Tibial artery (tissue), 4 donors: ENCODE data around the gene ARID5A.

ENCODE experiments used
- DNase-seq, 2 donors: peaks; one replicate each; pipeline ENCODE4 v3.0.0-alpha.2; 2019
- H3K27ac ChIP-seq, 2 donors: fragments of 200-600 bp; sonication (generic) in 1 of 2; 1 replicate in 1 of 2; 2 replicates in 1 of 2; pipeline ENCODE4 v1.5.1; 2018 to 2019; ENCODE audit warnings: mild to moderate bottlenecking in 1 of 2
- H3K27me3 ChIP-seq, 2 donors: fragments of 200-600 bp; sonication (generic) in 1 of 2; one replicate each; pipeline versions ENCODE4 v1.5.1 to v1.6.0; 2016 to 2019
- H3K36me3 ChIP-seq, 3 donors: fragments of 200-600 bp; sonication (generic) in 2 of 3; one replicate each; pipeline ENCODE4 v1.5.1; 2016 to 2019; ENCODE audit warnings: mild to moderate bottlenecking in 2 of 3
- H3K4me1 ChIP-seq, 4 donors: fragments of 200-600 bp; sonication (generic) in 2 of 4; 1 replicate in 3 of 4; 2 replicates in 1 of 4; pipeline ENCODE4 v1.5.1; 2016 to 2019
- H3K4me3 ChIP-seq, 2 donors: fragments of 200-600 bp; sonication (generic) in 1 of 2; 1 replicate in 1 of 2; 2 replicates in 1 of 2; pipeline ENCODE4 v1.5.1; 2018 to 2019; ENCODE audit warnings: mild to moderate bottlenecking in 2 of 2
- H3K9me3 ChIP-seq, 3 donors: fragments of 200-600 bp; sonication (generic) in 1 of 3; one replicate each; pipeline ENCODE4 v1.5.1; 2016 to 2019
- CTCF ChIP-seq, 2 experiments: fragments of 200-600 bp in 1 of 2; fragments of 450-650 bp in 1 of 2; IDR thresholded peaks; one replicate each; pipeline ENCODE4 v1.5.1; 2017 to 2019; ENCODE audit warnings: antibody characterized with exemption in 2 of 2, mild to moderate bottlenecking in 1 of 2, moderate library complexity in 1 of 2
- intact Hi-C: fragments of 100-400 bp; cut with DNase I; formaldehyde crosslinking; loops from one replicate; pipeline ENCODE4 v1.15.0; 2023; ENCODE audit warnings: low total_unique reads

The ARID5A gene

GRCh38 chr2:96512341-96512740 is 24.2 kb upstream of the ARID5A start:
- H3K27ac ChIP-seq: no peak overlapping the region
- peak in 1 of 2 donors; percentile 51 for DNase-seq
- intact Hi-C loops: loop anchor here (10.0 kb wide), 1 partner anchor 488 kb away; no protein-coding TSS in a partner anchor
- peaks cover 0 to 20% (median 16%) of the 10 kb centered on the region in 4 donors for H3K4me1 ChIP-seq
- no peaks in the 10 kb centered on the region for H3K27me3 ChIP-seq
- no peaks in the 10 kb centered on the region for H3K36me3 ChIP-seq
- no peak overlapping the region for H3K4me3 ChIP-seq
- no peaks in the 10 kb centered on the region for H3K9me3 ChIP-seq
- no peak for TF ChIP-seq CTCF (IDR thresholded peaks at IDR 0.05)

- Histone ChIP-seq H3K4me1 (peaks cover 0 to 1% (median 0%) of the 10 kb centered on the region in 4 donors), H3K27ac (no peak overlapping the region), H3K9me3 (no peaks in the 10 kb centered on the region), H3K36me3 (no peaks in the 10 kb centered on the region), H3K27me3 (no peaks in the 10 kb centered on the region), H3K4me3 (no peak overlapping the region)
- peak in 1 of 2 donors; percentile 38 for DNase-seq
- intact Hi-C loops: loop anchor here (10.0 kb wide), 1 partner anchor 490 kb away; no protein-coding TSS in a partner anchor
- TF ChIP-seq CTCF (IDR thresholded peaks at IDR 0.05): no peak
Observed at GRCh38 chr2:96514521-96514920, 22.0 kb upstream of the ARID5A start.

- no peak for TF ChIP-seq CTCF (IDR thresholded peaks at IDR 0.05)
- Histone ChIP-seq H3K27ac (no peak overlapping the region), H3K4me1 (no peaks in the 10 kb centered on the region), H3K36me3 (no peaks in the 10 kb centered on the region), H3K9me3 (no peaks in the 10 kb centered on the region), H3K4me3 (no peak overlapping the region), H3K27me3 (no peaks in the 10 kb centered on the region)
- intact Hi-C loops: loop anchor here (5.0 to 10.0 kb wide), 2 partner anchors 45 to 492 kb away; no protein-coding TSS in a partner anchor
- no peak for DNase-seq
Observed at GRCh38 chr2:96517079-96517478, 19.5 kb upstream of the ARID5A start.

- Histone ChIP-seq H3K4me3 (no peak overlapping the region), H3K36me3 (no peaks in the 10 kb centered on the region), H3K9me3 (no peaks in the 10 kb centered on the region), H3K27me3 (no peaks in the 10 kb centered on the region), H3K4me1 (no peaks in the 10 kb centered on the region), H3K27ac (no peak overlapping the region)
- intact Hi-C loops: loop anchor here (10.0 kb wide), 1 partner anchor 315 kb away; the partner anchor contains the start of gene STARD7
- no peak for DNase-seq
- no peak for TF ChIP-seq CTCF (IDR thresholded peaks at IDR 0.05)
Observed at GRCh38 chr2:96520231-96520630, 16.3 kb upstream of the ARID5A start.

- H3K4me3 ChIP-seq: no peak overlapping the region
- intact Hi-C loops: loop anchor here (10.0 kb wide), 1 partner anchor 316 kb away; the partner anchor contains the start of gene STARD7
- no peaks in the 10 kb centered on the region for H3K9me3 ChIP-seq
- no peak overlapping the region for H3K27ac ChIP-seq
- no peaks in the 10 kb centered on the region for H3K4me1 ChIP-seq
- no peaks in the 10 kb centered on the region for H3K36me3 ChIP-seq
- no peaks in the 10 kb centered on the region for H3K27me3 ChIP-seq
- no peak for TF ChIP-seq CTCF (IDR thresholded peaks at IDR 0.05)
- no peak for DNase-seq
Observed at GRCh38 chr2:96520697-96521096, 15.9 kb upstream of the ARID5A start.

GRCh38 chr2:96521219-96521618 is 15.3 kb upstream of the ARID5A start:
- Histone ChIP-seq H3K4me1 (no peaks in the 10 kb centered on the region), H3K9me3 (no peaks in the 10 kb centered on the region), H3K27me3 (no peaks in the 10 kb centered on the region), H3K27ac (no peak overlapping the region), H3K36me3 (no peaks in the 10 kb centered on the region), H3K4me3 (no peak overlapping the region)
- intact Hi-C loops: loop anchor here (10.0 kb wide), 1 partner anchor 316 kb away; the partner anchor contains the start of gene STARD7
- no peak for DNase-seq
- TF ChIP-seq CTCF (IDR thresholded peaks at IDR 0.05): no peak
